ENCODE data around the gene ATXN1. TPM values are rescaled to one million over a fixed set of nuclear protein-coding genes. Genes with fewer than 3 reads are reported as not detected.

Gene ATXN1
- total RNA-seq, 1 donor from 2014 or later = 63.7 TPM

DNA sequence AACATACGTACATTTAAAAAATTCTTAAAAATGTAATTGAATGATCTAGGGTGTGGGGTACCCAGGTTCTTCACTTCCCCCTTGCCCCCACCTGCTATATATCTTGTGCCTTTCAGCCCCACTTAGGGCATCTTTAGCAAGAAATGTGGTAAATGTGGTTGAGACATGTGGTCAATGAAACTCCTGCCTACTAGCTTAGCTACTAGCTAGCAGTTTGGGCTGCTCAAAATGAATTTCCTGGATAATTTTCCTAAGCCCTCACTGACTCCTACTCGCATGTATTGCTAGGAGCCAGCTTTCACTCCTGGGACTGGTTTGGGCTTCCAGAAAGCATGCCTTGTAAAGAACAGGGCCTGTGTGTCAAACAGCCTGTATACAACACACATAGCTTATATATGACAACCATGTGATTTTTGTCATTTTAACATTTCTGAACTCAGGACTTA is 257.3 kb downstream of the ATXN1 start:
- DNase-seq (ENCODE audit: low spot score) = no peak

DNA sequence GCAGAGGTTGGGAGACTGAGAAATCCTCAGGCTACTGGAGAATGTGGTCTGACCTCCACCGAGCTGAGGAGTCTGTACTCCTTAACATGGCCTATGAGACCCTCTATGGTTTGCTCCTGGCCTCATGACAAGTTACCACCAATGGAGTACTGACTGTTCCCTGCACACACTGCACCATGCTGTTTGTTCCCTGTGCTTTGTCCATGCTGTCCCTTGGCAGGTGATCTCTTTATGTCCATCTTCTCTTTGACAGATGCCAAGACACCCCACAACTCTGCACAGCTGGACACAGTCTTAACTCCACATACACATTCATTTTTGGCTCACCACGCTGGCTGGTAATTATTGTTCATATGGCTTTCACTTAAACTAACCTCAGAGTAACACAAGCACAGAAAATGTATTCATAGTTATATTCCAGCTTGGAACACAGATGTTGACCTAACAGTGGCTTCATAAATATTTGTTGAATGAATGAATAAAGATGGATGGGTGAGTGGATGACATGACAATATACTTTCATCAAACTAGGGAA is 258.0 kb downstream of the ATXN1 start:
- DNase-seq (ENCODE audit: low spot score) = no peak

DNA sequence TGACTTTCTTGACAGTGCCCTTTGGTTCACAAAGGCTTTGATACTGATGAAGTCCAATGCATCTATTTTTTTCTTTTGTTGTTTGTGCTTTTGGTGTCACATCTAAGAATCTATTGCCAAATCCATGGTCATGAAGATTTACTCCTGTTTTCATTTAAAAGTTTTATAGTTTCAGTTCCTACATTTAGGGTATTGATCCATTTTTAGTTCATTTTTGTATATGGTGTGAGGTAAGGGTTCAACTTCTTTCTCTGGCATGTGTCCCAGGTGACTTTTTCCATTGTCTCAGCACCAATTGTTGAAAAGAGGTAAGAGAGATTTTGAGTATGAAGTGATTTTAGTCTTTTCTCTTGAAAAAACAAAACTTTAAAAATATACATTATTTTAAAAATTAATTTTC is 262.3 kb downstream of the ATXN1 start:
- DNase-seq (ENCODE audit: low spot score) = no peak

DNA sequence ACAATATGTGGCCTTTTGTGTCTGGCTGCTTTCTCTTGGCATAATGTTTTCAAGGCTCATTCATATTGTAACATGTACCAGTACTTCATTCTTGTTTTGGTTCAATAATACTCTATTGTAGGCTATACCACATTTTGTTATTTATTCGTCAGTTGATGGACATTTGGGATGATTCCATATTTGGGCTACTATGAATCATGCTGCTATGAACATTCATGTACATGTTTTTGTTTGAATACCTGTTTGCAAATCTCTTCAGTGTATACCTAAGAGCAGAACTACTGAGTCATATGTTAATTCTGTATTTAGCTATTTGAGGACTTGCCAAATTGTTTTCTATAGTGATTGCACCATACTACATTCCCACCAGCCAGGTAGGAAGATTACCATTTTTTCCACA is 263.0 kb downstream of the ATXN1 start:
- no peak for DNase-seq (ENCODE audit: low spot score)

DNA sequence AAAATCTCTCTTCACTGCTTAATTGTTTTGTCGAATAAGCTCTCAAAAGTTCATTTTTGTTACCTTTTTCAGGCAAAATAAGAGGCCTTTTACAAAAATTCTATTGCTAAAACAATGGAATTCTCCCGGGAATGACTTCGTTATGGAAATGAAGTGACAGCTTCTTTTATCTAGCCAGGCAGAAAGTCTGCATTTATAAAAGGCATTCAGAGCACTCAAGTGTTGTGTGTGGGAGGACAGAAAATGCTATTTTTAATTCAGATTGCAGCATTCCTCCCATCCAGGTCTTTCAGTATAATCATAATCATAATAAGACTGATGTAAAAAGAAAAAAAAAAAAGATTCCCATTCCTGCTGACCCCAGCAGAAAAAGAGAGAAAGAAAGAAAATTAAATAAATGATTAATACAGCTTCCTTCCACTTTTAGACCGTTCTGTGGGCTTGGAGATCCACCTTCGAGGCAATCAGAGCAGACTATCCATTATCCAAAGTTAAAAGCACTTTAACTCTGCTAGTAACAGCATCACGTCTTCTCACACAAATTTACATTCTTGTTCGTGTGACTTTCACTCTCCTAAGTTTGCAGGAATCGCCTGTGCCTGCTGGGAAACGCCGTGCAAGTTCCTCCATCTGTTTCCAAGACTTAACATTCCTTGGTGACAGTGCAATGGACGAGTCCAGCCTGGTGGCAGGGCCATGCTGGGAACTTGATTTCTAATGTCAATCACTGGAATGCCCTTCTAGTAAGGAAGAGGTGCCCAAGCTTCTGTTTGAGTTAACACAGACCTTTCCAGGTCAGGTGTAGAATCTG is 264.1 kb downstream of the ATXN1 start:
- no peak for DNase-seq (ENCODE audit: low spot score)

DNA sequence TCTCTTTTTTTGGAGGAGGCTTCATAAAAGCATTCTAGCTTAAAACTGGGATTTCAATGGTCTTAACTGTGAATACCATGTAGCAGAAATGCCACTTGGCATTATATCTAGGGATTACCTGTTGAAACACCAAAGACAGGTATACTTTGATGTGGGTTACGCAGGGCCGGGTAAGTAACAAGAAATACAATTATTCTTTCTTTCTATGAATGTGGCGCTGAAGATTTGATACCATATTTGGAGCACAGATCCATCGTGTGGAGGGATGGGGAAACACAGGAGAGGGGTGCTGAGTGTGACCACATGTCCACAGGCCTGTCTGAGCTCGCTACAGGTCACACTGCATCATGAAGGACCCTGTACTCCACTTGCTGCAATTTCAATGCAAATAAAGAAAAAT is 265.1 kb downstream of the ATXN1 start:
- no peak for DNase-seq (ENCODE audit: low spot score)

DNA sequence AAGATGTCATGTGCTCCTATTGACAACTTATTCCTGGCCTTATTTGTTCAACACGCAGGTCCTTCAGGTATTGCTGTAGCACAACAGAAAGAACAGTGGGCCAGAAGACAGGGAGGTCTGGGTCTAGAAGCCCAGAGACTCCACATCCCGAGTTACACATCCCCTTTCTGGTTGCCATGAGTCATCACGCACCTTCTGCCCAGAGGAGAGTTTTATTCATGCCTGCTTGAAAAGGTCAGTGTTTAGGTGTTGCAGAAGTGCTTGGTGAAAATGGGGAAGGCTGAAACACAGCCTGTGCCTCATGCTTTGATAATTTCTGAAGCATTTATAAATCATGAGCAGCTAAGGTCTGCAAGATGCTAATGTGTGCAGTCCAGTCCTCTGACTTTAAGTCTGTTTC is 266.5 kb downstream of the ATXN1 start:
- no peak for DNase-seq (ENCODE audit: low spot score)

DNA sequence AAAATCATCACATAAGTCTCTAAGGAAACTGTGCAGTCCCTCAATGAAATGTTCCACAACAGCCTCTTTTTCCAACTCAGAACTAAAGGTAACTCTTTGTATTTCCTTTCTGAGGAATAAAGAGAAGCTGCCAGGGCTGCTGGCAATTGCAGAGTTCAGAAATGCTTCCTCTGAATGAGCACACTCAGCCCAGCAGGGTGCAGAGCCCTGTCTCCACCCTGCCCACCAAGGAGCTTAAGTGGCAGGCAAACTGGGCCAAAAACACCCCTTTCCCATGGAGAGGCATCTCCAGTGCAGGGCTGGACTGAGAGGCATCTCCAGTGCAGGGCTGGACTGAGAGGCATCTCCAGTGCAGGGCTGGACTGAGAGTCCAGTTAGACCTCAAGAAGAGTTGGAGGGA is 267.5 kb downstream of the ATXN1 start:
- no peak for DNase-seq (ENCODE audit: low spot score)

DNA sequence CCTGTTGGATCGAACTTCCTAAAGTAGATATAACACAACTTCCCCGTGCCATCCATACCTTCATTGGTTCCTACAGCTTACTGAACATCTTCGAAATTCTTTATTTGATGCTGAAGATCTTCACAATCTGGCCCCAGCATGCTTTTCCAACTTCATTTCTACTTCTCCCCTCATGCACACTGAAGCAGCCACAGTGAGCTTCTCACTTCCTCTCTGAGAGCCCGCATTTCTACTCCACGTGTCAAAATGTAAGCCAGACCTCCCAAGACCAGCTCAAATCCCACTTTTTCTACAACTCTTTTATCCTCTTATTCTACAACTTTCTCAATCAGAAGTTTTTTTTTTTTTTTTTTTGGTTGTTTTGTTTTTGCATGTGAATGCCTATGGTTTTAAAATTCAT is 268.1 kb downstream of the ATXN1 start:
- DNase-seq (ENCODE audit: low spot score) = no peak

DNA sequence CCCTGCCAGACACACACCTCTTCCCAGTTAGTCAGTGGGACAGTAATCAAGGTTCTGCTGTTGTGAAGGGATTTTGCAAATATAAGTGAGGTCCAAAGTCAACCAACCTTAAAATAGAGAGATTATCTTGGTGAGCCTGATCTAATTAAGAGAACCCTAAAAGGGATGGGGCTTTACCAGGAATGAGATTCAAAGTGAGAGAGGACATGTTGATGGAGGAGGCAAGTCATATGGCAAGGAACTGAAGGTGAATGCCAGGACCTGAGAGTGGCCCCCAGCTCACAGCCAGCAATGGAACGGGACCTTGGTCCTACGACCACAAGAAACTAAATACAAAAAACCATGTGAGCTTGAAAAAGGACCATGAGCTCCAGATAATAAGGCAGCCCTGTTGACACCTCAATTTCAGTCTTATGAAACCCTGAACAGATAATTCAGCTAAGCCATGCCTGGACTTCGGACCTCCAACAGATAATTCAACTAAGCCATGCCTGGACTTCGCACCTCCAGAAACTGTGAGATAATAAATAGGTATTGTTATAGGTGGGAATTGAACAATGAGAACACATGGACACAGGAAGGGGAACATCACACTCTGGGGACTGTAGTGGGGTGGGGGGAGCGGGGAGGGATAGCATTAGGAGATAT is 269.5 kb downstream of the ATXN1 start:
- DNase-seq (ENCODE audit: low spot score) = no peak

DNA sequence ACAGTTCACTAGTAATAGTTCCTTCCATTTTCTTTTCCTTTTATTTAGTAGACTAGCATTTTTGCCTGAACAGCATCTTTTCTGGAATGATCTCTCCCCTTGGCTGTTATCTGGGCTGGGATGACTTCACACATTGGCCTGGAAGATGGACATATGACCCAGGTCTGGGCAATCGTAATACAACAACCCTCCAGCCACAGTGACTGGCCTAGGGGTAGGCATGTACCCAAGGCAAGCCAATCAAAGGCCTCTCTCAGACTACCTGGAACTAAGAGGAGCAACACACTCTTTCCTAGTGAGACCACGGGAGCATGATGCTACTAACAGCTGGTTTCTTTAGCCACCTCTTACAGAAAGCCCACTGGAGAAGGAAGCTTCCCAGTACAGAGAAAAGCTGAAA is 270.6 kb downstream of the ATXN1 start:
- DNase-seq (ENCODE audit: low spot score) = no peak

DNA sequence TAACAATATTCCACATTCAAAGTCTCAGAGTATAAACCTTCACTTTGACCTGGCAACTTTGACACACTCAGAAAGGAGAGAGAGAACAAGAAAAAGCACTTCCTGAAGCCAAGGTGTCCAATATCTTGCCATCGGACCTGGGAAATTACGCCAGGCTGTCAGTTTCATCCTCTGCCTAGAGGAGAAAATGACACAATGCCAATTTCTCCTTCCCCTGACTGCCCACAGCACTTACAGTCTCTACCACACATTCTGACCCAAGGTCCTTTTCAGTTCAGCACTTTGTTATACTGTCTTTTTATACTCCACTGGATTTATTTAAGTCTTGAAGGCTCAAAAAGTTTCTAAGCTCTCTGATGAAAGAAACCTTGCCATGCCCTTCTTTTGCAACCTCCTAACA is 272.4 kb downstream of the ATXN1 start:
- DNase-seq (ENCODE audit: low spot score) = no peak

DNA sequence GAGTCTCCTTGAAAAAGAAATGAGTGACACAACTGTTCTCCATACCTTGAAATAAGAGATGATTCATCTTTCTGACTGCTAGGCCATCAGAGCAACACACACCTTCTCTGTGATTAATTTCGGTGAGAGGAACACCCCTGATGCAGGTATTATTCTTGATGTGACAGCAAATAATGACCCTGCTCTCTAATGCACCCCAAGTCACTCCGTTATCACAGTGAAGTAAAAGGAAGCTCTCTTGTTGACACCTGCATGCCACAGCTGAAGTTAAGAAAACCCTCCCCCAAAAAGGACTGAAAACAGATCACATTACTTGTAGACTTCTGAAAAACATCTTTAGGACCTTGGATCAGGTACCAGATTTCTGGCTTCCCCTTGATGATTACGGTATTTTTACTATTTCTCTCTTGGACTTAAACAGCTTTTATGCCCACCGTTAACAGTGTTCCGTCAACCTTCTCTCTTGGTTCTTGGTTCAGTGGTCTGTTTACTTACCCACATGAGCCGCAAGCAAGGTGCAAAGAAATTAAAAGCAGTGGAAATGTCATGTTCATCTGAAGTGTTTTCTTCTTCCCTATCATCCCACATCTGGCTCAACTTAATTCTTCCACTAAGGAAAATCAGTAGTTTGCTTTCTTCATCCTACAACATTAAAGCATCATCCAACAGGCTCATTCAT is 273.1 kb downstream of the ATXN1 start:
- no peak for DNase-seq (ENCODE audit: low spot score)

DNA sequence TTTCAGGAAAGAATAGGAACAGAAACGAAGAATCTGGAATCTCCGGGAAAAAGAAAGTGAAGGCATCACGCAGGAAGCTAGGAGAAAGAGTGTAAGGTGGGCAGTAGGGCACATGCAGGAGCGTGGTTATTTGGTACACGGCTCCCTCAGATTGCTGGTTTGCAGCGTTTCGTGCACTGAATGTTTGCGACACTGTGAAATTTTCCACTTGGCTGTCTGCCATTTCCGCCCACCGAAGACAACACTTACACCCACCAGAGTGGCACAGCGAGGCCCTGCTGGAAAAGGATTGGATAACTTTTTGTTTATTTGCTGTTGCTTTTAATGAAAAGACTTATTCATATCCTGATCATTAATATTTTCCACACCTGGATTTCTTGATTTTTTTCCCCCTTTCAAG is 274.6 kb downstream of the ATXN1 start:
- DNase-seq (ENCODE audit: low spot score) = no peak

DNA sequence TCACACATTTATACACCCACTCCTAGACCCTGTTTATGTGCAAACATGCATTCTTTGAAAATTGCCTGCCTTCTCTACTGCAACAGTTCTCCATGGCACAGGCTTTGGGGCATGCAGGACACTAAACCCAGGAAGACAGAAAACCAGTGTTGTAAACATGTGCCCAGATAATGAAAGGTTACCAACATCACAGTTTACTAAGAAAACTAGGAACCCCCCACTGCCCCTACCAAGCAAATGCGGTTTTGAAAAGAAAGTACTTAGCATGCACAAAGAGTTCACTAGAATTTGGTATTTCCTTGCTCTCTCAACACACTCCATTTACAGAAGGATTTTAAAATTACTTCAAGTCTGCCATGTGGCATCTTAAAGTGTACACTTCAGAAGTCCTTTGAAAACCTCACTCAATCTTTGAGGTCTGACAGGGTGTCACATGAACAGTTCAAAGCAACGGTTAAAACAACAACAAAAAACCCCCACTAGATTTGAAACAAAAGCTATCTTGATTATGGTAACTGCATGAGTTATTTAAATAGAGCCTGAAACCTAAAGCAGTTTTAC is 277.9 kb downstream of the ATXN1 start:
- DNase-seq (ENCODE audit: low spot score) = no peak

DNA sequence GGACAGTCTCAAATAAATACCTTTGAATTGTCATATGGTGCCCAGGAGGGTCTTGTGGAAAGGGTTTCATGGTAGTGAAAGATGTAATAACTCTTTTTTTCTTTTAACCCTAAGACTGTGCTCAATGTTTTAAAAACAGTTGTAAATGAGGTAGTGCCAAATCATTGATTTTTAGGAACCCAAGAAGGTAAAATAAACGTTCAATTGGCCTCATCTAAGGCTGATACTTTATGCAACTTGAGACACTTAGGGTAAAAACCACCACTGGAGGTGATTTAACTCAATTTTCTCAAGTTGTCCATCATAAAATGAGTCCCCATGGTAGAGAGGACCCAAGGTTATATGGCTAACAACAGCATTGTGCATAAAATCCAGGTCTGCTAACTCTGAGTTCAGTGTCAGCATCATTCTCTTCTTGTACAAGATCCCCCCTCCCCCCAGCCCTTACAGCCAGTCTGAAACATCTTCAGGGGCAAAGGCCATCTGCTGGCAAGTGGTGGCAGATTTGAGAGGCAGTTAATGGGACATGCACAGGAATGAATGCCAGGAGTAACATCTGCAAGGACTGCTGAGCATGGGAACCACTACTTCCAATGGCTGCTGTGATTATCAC is 278.5 kb downstream of the ATXN1 start:
- no peak for DNase-seq (ENCODE audit: low spot score)

DNA sequence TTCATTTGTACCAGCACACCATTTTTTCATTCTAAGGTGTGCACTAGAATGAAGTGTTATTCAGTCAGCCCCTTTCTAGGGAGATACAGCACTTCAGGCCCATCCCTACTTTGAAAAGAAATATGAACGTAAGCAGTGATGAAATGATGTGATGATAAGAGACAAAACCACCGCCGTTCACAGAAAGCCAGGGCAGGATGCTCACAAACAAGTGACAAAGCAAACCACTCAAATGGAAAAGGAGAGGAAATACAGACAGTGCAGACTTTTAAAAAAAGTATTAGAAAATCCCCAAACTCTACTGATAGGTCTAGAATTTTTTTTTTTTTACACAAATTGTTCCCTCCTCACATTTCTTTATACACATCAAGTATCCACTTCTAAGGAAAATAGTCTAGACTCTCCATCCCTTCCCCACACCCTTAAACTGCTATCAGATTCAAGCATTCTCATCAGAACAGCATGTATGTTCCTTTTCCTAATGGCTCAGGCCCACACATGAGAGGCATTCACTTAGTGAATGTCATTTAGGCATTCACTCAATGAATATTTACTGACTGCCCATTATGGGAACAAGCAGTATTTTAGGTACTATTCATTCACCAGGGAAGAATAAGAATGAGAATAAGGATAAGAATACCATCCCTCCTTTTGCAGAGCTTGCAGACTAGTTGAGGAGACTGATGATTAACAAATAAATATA is 279.4 kb downstream of the ATXN1 start:
- no peak for DNase-seq (ENCODE audit: low spot score)

DNA sequence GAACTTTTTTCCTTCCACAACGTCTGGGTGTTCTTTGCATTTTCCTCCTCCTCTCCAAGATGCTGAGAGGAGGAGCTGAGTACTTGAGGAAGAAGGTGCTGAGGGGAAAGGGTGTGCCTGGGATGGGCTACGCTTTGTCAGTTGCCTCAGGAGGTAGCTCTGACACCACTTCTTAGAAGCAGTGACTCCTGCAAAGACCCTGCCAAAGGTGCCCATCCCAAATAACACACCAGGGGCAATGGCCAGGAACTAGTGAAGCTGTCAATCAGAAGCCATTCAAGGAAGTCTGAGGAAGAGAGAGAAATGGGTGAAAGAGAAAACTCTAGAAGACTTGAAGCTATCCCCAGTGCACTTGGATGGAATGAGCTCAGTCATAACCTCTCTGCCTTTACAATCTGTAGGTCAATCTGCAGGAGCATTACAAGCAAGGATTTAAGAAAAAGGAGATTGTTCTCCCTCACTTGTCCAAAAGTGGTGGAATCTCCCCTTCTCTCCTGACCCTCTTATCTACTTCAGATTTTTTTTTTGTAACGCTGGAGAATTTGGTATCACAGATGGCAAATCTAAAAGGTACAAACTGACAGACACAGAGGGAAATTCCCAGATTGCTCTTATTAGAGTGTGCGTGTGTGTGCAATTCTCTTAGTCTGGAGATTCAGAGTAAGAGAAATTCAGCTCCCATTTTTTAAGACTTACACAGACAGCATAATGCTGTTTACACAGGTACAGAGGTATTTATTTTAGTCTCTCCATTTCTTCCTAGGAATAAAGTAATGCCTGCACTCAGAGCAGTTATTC is 280.3 kb downstream of the ATXN1 start:
- DNase-seq (ENCODE audit: low spot score) = no peak

DNA sequence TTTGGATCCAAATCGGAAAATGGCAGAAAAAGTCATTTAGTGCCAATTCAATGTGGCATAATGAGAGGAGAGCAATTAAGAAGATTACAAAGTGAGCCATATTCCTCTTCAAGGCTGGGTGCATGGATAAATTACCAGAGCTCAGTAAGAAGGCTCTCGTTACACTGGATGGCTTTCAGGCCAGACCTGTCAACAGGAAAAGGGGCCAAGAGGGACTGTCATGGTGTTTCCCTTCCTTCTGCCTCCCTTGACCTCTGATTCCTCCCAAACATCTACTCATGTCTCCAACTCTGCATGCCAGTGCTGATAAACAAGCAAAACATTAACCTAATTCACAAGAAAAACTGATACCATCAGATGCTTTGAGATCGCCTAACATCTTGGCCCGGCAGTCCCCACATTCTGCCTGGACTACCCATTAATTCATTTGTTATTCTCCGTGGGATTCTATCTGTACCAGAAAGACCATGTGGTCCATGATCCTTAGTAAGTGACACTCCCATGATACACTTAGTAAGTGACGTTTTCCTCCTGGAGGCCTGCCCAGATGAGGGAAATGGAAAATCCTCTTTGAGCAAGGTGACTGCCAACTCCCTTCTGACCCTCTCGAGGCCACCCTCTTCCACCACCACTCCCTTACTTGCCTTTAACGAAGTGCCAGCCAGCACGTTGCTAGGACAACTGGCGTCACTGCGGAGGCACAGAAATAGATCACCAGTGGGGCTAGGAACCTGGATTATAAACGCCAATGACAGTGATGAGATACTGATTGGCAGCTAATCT is 283.7 kb downstream of the ATXN1 start:
- DNase-seq (ENCODE audit: low spot score) = no peak

DNA sequence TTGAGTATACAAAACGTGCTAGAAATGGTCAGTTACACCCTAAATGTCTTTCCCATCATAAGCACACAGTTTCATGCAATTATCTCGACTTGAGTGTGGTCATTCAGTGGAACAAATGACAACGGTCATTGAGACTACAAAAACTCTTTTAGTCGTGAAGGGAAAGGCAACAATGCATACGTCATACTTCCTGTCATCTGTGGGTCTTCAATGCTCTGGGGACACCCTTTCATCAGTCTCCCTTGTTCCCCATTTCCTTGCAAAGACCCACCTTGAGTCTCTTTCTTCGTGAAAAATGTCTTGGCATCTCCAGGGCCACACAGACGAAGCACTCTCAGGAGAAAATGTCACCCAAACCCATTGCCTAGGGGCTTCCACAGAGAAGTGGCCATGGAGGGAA is 284.4 kb downstream of the ATXN1 start:
- DNase-seq (ENCODE audit: low spot score) = no peak

Data from ureter (tissue), 1 donor.